ENCODE data around the gene DMRTA1. TPM values are rescaled to one million over a fixed set of nuclear protein-coding genes. Genes with fewer than 3 reads are reported as not detected.

DMRTA1 gene
- total and polyA plus RNA-seq, 2 of the 13 experiments (the other 11 are each of a cell fraction or from before 2014, with no cell fraction given), result 0.13 to 0.16 TPM

- no peak for ATAC-seq
- Histone ChIP-seq H3K27ac (ENCODE audit: extremely low read length, insufficient read depth, low read length) (no peak overlapping the region), H3K27me3 (ENCODE audit: control insufficient read depth in 1 of 2, insufficient read depth in 2 of 2, low read length in 2 of 2) (no peaks in the 10 kb centered on the region), H3K9ac (ENCODE audit: insufficient read depth, low read depth, low read length) (no peak overlapping the region), H3K79me2 (ENCODE audit: insufficient read depth, low read length) (no peaks in the 10 kb centered on the region), H3K36me3 (replicated peaks in 1 of 2; ENCODE audit: control insufficient read depth in 1 of 2, insufficient read depth in 2 of 2, low read length in 2 of 2) (no peaks in the 10 kb centered on the region), H3K4me3 (replicated peaks in 1 of 3; ENCODE audit: insufficient read depth in 1 of 3, low read depth in 2 of 3, low read length in 3 of 3) (no peak overlapping the region), H3K4me1 (ENCODE audit: insufficient read depth, low read length) (no peaks in the 10 kb centered on the region), H2AFZ (ENCODE audit: low read length) (no peak overlapping the region), H3K4me2 (ENCODE audit: low read depth, low read length) (no peak overlapping the region), H3K9me3 (ENCODE audit: low read length) (no peaks in the 10 kb centered on the region), H4K20me1 (ENCODE audit: insufficient read depth, low read length) (no peaks in the 10 kb centered on the region)
- intact Hi-C loops (cut with micrococcal nuclease; ENCODE audit: unreplicated experiment) (no loop called here), in situ Hi-C loops (cut with HindIII; ENCODE audit: extremely low pct_ligation_motif_present, low pct_unique_long_range_greater_than_20kb) (loop anchor here (25.0 kb wide), 1 partner anchor 629 kb away; the partner anchor contains the start of gene MTAP)
- no peak for DNase-seq (ENCODE audit: low spot score)
- POLR2A ChIA-PET, result no interaction called here
- TF ChIP-seq ZNF468 (CRISPR knock-in tag; IDR thresholded peaks at IDR 0.05) (no peak), CENPX (CRISPR knock-in tag; IDR thresholded peaks at IDR 0.05) (no peak), ZSCAN29 (CRISPR knock-in tag; conservative IDR thresholded peaks at IDR 0.05) (no peak), BCL6 (CRISPR knock-in tag; IDR thresholded peaks at IDR 0.05) (no peak), SP140L (CRISPR knock-in tag; IDR thresholded peaks at IDR 0.05; ENCODE audit: borderline replicate concordance) (no peak), EEA1 (CRISPR knock-in tag; IDR thresholded peaks at IDR 0.05; ENCODE audit: borderline replicate concordance) (no peak), EZH2 (conservative IDR thresholded peaks at IDR 0.05; ENCODE audit: low read depth, low read length) (no peak), ZKSCAN8 (CRISPR knock-in tag; IDR thresholded peaks at IDR 0.05; ENCODE audit: borderline replicate concordance) (no peak), DNMT1 (CRISPR knock-in tag; IDR thresholded peaks at IDR 0.05) (no peak), ZNF607 (CRISPR knock-in tag; IDR thresholded peaks at IDR 0.05; ENCODE audit: borderline replicate concordance) (no peak), CEBPG (CRISPR knock-in tag; IDR thresholded peaks at IDR 0.05) (no peak), ZNF34 (CRISPR knock-in tag; IDR thresholded peaks at IDR 0.05; ENCODE audit: borderline replicate concordance) (no peak), ZNF646 (CRISPR knock-in tag; IDR thresholded peaks at IDR 0.05) (no peak), NR2F1 (CRISPR knock-in tag; IDR thresholded peaks at IDR 0.05) (no peak), ZNF451 (CRISPR knock-in tag; IDR thresholded peaks at IDR 0.05) (no peak), HHEX (CRISPR knock-in tag; IDR thresholded peaks at IDR 0.05) (no peak), ZFP62 (CRISPR knock-in tag; IDR thresholded peaks at IDR 0.05) (no peak), ZNF572 (CRISPR knock-in tag; IDR thresholded peaks at IDR 0.05) (no peak)
- TF ChIP-seq, protein P1, sequence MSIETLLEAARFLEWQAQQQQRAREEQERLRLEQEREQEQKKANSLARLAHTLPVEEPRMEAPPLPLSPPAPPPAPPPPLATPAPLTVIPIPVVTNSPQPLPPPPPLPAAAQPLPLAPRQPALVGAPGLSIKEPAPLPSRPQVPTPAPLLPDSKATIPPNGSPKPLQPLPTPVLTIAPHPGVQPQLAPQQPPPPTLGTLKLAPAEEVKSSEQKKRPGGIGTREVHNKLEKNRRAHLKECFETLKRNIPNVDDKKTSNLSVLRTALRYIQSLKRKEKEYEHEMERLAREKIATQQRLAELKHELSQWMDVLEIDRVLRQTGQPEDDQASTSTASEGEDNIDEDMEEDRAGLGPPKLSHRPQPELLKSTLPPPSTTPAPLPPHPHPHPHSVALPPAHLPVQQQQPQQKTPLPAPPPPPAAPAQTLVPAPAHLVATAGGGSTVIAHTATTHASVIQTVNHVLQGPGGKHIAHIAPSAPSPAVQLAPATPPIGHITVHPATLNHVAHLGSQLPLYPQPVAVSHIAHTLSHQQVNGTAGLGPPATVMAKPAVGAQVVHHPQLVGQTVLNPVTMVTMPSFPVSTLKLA (IDR thresholded peaks at IDR 0.05), result no peak
- CTCF ChIA-PET (ENCODE audit: low intra/inter-chr PET ratio, low total read pairs), result no interaction called here
- WGBS (ENCODE audit: low lambda C conversion rate), result 51% methylated on average over 12 of the region's 16 CpGs
- no TSS peak for BruUV-seq (replicated peaks)
- no peak for FAIRE-seq
Measured at GRCh38 chr9:22440841-22441240, 5.8 kb upstream of the DMRTA1 start.

Data from HepG2 (cell line).